ENCODE results near the gene NOL9.

NOL9 gene

DNA sequence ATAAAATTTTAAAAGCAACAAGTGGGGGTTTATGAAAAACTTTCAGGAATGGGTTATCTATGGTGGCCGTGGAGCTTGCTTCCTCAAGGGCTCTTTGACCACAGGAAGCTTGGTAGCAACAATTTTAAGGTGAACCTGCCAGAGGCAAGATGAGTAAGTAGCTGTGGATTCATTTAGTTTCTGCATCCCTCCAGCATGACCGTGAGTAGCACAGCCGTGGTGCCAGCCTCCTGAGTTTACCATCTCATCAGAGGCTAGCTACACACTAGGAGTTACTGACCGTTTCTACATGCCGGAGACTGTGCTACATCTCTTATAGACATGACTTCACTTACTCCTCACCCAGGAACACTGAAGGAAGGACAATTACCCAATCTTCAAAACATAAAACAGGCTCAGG is 32.8 kb downstream of the NOL9 start:
- DNase-seq (ENCODE audit: low spot score), result no peak

DNA sequence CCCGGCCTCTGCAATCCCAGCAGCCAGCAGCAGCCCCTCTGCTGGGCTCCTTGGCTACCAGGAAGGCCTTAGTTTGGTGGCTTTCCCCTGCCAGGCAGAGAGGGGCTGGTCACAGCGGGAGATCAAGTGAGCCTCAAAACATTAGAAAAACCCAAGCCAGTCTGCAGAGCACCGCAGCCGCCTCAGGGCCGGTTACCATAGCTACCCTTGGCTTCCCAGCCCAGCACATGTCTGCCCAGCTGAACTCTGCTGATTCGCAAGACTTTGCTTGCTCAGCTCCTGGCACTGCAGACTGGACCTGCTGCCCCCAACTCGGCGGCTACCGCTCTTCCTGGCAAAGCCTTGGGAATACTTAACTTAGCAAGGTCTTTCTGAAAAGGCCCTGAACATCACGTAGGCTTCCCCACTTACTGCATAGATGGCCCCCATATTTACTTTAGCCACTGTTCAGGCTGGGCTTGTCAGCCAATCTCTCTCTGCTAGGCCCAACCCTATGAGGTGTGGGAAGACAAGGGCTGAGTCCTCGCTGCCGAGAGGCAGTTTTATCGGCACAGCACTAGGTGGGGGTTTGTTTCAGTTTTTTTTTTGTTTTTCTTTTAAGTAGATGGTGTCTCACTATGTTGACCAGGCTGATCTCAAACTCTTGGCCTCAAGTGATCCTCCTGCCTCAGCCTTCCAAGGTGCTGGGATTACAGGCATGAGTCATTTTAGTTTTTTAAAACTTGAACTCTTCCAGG is 34.2 kb downstream of the NOL9 start:
- peak; percentile 84 for DNase-seq (ENCODE audit: low spot score)

DNA sequence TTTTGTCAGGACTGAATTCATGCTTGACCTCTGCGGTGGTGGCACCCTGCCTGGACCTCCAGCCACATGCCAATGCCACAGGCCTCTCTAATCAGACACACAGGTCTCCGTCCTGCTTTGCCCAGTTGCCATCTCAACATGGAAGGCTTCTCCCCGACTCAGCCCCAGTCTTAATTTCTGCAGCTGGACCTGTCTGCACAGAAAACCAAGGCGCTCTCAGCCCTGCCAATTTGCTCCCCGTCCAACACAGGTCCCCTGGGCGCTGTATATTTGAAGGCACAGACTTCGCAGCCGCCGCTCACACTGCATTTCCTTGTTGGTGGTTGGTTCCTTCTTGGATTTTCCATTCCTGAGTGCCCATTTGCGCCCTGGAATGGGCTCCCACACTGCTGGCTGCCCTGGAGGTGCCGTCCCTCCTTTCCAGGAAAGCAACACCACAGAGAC is 34.8 kb downstream of the NOL9 start:
- DNase-seq (ENCODE audit: low spot score), result no peak

GRCh38 chr1:6517435-6517851 is 36.9 kb downstream of the NOL9 start:
- no peak for DNase-seq (ENCODE audit: low spot score)

- no peak for DNase-seq (ENCODE audit: low spot score)
These were observed 38.5 kb downstream of the NOL9 start for GRCh38 chr1:6515771-6516170.

- DNase-seq (ENCODE audit: low spot score), result peak; percentile 55
These were observed 41.0 kb downstream of the NOL9 start for GRCh38 chr1:6513320-6513801.

- DNase-seq (ENCODE audit: low spot score), result no peak
These were observed 41.4 kb downstream of the NOL9 start for GRCh38 chr1:6512908-6513280.

GRCh38 chr1:6512245-6512907 is 41.9 kb downstream of the NOL9 start:
- DNase-seq (ENCODE audit: low spot score), result no peak

DNA sequence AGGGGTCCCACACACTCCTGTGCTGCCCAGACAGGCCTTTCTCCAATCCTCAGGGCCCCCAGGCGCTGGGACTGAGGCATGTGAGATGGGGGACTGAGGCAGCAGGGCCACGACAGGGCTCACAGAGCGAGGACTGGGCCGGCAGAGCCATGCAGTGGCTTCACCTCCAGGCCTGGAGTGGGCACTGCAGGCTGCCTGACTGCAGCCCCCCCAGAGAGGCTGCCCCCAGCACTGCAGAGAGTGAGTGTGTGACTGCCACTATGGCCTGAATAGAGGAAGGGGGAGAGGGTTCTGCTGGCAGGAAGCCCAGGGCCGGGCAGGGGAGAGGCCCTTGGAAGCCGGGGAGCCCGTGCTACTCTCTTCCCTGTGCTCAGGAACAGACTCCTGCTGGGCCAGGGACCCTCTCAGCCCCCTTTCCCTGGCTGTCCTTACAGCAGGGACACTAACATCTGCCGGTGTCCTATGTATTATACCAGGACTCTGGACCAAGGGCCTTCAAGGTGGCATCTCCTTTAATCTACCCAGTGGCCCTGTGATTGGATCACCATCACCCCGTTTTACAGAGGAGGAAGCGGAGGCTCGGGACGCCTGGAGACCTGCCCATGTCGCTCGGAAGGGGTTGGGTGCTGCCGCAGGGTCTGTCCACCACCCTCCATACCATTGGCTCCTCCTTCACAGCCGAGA is 42.6 kb downstream of the NOL9 start:
- no peak for DNase-seq (ENCODE audit: low spot score)

DNA sequence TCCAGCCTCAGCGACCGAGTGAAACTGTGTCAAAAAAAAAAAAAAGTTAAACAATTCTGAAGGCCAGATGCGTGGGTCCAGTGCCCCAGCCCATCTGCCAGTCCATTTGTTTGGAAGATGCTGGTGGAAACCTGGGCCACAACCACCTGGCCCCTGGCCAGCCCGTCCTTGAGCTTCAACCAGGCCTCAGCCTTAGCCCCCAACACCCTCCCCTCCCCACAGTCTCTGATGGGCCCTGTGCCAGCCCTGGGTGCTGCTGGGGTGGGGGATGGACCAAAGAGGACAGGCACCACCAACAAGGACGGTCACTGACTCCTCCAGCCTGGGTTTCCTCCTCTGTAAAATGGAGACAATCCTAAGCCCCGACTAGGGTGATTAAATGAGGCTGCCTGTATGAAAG is 43.3 kb downstream of the NOL9 start:
- no peak for DNase-seq (ENCODE audit: low spot score)

- DNase-seq (ENCODE audit: low spot score), result no peak
These were observed 43.8 kb downstream of the NOL9 start for GRCh38 chr1:6510493-6510892.

DNA sequence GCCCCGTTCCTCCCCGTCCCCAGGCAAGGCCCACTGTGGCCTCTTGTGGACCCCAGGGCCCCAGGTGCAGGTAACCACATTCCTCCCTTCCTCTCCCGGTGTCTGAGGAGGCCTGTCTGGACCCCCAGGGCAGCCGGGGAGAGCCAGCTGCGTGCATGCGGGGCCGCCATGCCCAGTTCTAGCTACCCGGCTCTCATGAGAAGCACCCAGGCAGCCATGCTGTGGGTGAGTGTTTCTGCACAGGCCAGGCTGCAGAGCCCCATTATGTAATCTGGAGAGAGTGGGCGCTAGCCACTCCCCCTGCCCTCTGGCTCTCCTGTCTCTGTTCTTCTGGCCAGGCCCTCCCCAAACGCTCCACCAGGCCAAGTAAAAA is 44.4 kb downstream of the NOL9 start:
- DNase-seq (ENCODE audit: low spot score), result peak; percentile 67

DNA sequence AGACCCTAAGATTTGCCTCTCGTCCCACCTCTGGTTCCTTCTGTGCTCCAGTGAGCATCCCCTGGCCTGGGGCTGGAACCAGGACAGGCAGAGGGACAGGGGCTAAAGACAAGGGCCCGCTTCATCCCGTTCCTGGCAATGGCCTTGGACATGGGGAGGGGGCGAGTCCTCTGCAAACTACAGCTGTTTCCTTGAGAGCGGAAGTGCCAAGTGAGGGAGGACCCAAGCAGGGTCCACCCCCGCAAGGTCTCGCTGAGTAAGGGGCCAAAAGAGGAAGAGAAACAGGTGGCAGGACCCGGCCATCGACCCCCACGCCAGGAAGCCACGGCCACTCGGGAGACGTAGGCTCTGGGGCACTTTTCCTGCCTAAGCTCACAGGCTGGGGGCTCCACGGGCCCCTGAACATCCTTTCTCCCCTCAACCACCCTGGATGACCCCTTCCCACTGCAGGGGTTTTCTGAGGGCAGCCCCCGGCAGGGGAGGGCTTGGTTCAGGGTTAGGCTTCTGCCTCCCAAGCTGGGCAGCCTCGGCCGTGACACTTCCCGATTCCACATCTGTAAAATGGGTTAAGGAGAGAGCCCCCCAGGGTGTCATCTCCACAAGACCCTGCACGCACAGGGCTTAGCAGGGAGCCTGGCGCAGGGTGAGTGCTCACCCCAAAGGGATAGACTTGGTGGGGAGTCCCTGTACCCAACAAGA is 44.9 kb downstream of the NOL9 start:
- DNase-seq (ENCODE audit: low spot score), result no peak

DNA sequence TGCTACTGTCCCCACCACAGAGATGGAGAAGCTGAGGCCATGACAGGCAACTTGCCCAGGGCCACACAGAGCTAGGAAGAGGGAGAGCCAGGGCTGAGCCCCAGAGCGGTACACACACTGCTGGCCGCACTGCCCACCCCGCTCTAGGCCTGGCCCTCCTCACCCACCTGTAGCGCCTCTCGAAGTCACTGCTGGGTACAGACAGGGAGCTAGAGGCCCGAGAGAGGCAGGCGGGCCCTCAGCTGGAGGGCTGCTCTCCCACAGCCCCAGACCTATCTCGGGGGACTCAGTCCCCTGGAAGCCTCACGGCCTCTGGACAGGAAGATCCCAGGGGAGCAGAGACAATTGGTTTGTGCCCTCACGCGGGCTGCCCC is 45.5 kb downstream of the NOL9 start:
- DNase-seq (ENCODE audit: low spot score), result no peak

- DNase-seq (ENCODE audit: low spot score), result no peak
These were observed 46.0 kb downstream of the NOL9 start for GRCh38 chr1:6508154-6508815.

GRCh38 chr1:6507461-6507911 is 46.8 kb downstream of the NOL9 start:
- DNase-seq (ENCODE audit: low spot score), result peak; percentile 62

GRCh38 chr1:6507037-6507428 is 47.3 kb downstream of the NOL9 start:
- DNase-seq (ENCODE audit: low spot score), result no peak

DNA sequence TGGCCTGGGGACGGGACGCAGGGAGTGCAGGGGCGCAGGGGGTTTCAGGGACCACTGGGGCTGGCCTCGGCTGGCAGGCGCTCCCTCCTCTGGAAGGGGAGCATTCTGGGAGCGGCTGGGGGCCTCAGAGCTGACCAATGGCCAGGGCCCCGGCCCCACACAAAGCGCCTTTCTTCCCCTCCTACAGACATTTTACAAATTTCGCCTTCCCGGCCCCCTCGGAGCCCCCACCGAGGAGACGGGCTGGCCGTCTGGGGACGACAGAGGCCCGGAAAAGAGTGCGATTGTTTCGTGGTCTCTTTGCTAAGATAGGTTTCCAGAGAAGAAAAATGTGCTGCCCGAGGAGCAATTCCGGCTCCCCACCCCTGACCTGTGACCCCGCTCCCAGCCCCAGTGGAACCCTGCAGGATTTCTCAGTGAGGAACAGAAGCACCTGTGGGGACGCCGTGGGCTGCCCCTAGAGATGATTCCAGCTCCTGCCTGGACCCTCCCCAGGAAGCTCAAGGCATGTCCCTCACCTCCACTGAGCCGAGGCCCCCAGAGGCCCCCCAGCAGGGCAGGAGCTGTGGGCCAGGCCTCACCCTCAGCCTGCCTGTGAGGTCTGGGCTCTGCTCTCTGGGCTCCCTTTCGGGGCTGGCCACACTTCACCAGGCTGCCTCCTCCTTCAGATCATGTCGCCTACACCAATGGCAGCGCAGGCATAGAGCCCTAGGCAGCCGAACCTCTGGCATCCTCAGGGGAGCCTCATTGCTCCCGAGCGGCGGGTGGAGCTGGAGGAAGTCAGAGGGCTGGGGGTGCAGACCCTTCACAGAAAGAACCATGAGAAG is 47.9 kb downstream of the NOL9 start:
- DNase-seq (ENCODE audit: low spot score), result no peak

DNA sequence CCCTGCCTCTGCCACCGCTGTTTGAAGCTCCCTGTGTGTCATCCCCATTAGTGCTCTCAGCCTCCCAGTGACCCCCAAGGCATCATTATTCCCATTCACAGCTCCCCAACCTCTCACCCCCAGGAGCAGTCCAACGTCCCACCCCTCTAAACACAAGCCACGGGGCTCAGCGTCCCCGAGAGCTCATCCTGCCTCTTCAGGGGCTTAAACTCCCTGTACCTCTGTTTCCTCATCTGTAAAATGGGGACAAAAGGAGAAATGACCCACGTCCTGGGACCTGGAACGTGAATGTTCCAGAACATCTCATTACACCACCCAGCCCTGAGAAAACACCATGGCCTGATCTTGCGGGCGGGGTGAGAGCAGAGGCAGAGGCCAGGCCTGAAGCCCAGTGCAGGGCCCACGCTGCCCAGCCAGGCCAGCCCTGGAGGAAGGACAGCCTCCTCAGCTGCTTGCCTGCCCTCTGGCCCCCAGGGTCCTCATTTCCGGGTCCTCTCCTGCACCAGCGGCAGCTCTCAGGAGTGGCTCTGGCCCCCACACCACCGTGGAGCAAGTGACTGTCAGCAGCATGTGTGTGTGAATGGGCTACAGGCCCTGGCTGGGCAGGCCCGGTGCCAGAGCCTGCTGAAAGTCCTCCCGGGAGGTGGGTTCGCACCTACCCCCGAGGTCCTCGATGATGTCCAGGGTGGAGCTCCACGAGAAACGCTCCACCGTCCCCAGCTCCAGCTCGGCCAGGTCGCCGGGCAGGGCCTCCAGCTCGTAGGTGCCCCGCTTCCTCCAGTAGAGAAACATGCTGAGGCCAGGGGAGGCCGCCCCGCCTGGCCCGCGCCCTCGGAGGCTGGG is 48.7 kb downstream of the NOL9 start:
- DNase-seq (ENCODE audit: low spot score), result no peak

- no peak for DNase-seq (ENCODE audit: low spot score)
These were observed 49.4 kb downstream of the NOL9 start for GRCh38 chr1:6504887-6505286.

Data from GM03348 (cell line).